GM21528 (cell line): Measurements from ENCODE around the gene TNS1.

Experiments
- ATAC-seq: cut with Tn5 transposase; IDR thresholded peaks from one replicate; pipeline ENCODE4 v1.9.1; 2021; ENCODE audit warnings: mild to moderate bottlenecking, moderate library complexity; ENCODE audit not compliant: unreplicated experiment, low FRiP score

The TNS1 gene

GRCh38 chr2:217934321-217935131 is 68.3 kb downstream of the TNS1 start:
- ATAC-seq: no peak

GRCh38 chr2:217933617-217933993 is 69.2 kb downstream of the TNS1 start:
- no peak for ATAC-seq

- no peak for ATAC-seq
Measured at GRCh38 chr2:217932803-217933616, 69.8 kb downstream of the TNS1 start.

- no peak for ATAC-seq
Measured at GRCh38 chr2:217931846-217932560, 70.8 kb downstream of the TNS1 start.

- no peak for ATAC-seq
Measured at GRCh38 chr2:217930761-217931563, 71.8 kb downstream of the TNS1 start.

GRCh38 chr2:217929757-217930707 is 72.8 kb downstream of the TNS1 start:
- ATAC-seq: no peak

- no peak for ATAC-seq
Measured at GRCh38 chr2:217929272-217929671, 73.5 kb downstream of the TNS1 start.

GRCh38 chr2:217928324-217929181 is 74.2 kb downstream of the TNS1 start:
- no peak for ATAC-seq

- ATAC-seq: no peak
Measured at GRCh38 chr2:217927601-217928323, 75.0 kb downstream of the TNS1 start.

GRCh38 chr2:217926801-217927200 is 76.0 kb downstream of the TNS1 start:
- no peak for ATAC-seq

GRCh38 chr2:217924346-217924901 is 78.4 kb downstream of the TNS1 start:
- ATAC-seq: no peak

- no peak for ATAC-seq
Measured at GRCh38 chr2:217923007-217923686, 79.6 kb downstream of the TNS1 start.

GRCh38 chr2:217922101-217923006 is 80.4 kb downstream of the TNS1 start:
- no peak for ATAC-seq

- ATAC-seq: no peak
Measured at GRCh38 chr2:217920879-217921603, 81.8 kb downstream of the TNS1 start.

GRCh38 chr2:217919781-217920351 is 82.9 kb downstream of the TNS1 start:
- no peak for ATAC-seq
